Amniotic stem cell (primary cell): ENCODE measurements around the gene ELOA2.
"Not testable (repeated sequence)": the region's sequence is repeated elsewhere in the genome, so short reads cannot be mapped to it uniquely, and the experiment has no call there.

Experiments
- DNase-seq: peaks from one replicate; lab custom pipeline; 2025; lab: John Stamatoyannopoulos, UW

The ELOA2 gene

GRCh38 chr18:47035156-47035671, at the start of gene ELOA2:
ELOA2 (minus strand) TSS chr18:47035621; CDS start chr18:47035264, 357 bp downstream.
- no peak for DNase-seq

- DNase-seq = no peak
Observed at GRCh38 chr18:47081578-47081977, 46.2 kb upstream of the ELOA2 start.

GRCh38 chr18:47080872-47081271, 45.5 kb upstream of the ELOA2 start:
- no peak for DNase-seq

- no peak for DNase-seq
Observed at GRCh38 chr18:47077111-47077510, 41.7 kb upstream of the ELOA2 start.

- no peak for DNase-seq
Observed at GRCh38 chr18:47075098-47075883, 39.9 kb upstream of the ELOA2 start.

GRCh38 chr18:47067648-47068047, 32.2 kb upstream of the ELOA2 start:
- no peak for DNase-seq

- DNase-seq = no peak
Observed at GRCh38 chr18:47063096-47063495, 27.7 kb upstream of the ELOA2 start.

GRCh38 chr18:47062471-47062870, 27.1 kb upstream of the ELOA2 start:
- no peak for DNase-seq

GRCh38 chr18:47054369-47054768, 18.9 kb upstream of the ELOA2 start:
- DNase-seq = no peak

- DNase-seq = peak; percentile 8
Observed at GRCh38 chr18:47050468-47050867, 15.0 kb upstream of the ELOA2 start.

GRCh38 chr18:47040982-47041381, 5.6 kb upstream of the ELOA2 start:
- no peak for DNase-seq

GRCh38 chr18:47036927-47037578, 1.6 kb upstream of the ELOA2 start:
- DNase-seq = no peak

GRCh38 chr18:47036298-47036874, 965 bp upstream of the ELOA2 start:
- no peak for DNase-seq

GRCh38 chr18:47034591-47034990, 830 bp downstream of the ELOA2 start:
- not testable (repeated sequence) for DNase-seq

GRCh38 chr18:47032945-47033344, 2.5 kb downstream of the ELOA2 start:
- DNase-seq = no peak

- not testable (repeated sequence) for DNase-seq
Observed at GRCh38 chr18:47030887-47031286, 4.5 kb downstream of the ELOA2 start.

- not testable (repeated sequence) for DNase-seq
Observed at GRCh38 chr18:47029684-47030353, 5.6 kb downstream of the ELOA2 start.

GRCh38 chr18:47028738-47029137, 6.7 kb downstream of the ELOA2 start:
- DNase-seq = not testable (repeated sequence)

GRCh38 chr18:47025557-47026174, 9.8 kb downstream of the ELOA2 start:
- DNase-seq = not testable (repeated sequence)

- not testable (repeated sequence) for DNase-seq
Observed at GRCh38 chr18:47023769-47024465, 11.5 kb downstream of the ELOA2 start.

GRCh38 chr18:47022821-47023220, 12.6 kb downstream of the ELOA2 start:
- not testable (repeated sequence) for DNase-seq
